Activated CD4-positive, alpha-beta T cell treated with anti-CD3 and anti-CD28 coated beads, Interleukin-2, amount 50 U/mL, for 16 hours (primary cell): ENCODE data around the gene SMYD1.

Experiments
- DNase-seq: peaks from one replicate; pipeline ENCODE4 v3.0.0-alpha.2; 2020

The SMYD1 gene

GRCh38 chr2:88057437-88057844 is 10.2 kb upstream of the SMYD1 start:
- no peak for DNase-seq

GRCh38 chr2:88058191-88058590 is 9.4 kb upstream of the SMYD1 start:
- no peak for DNase-seq

- DNase-seq: peak; percentile 48
These were observed 7.4 kb upstream of the SMYD1 start for GRCh38 chr2:88059979-88060906.

- DNase-seq: no peak
These were observed 6.7 kb upstream of the SMYD1 start for GRCh38 chr2:88060907-88061275.

GRCh38 chr2:88061295-88061694 is 6.3 kb upstream of the SMYD1 start:
- no peak for DNase-seq

- DNase-seq: no peak
These were observed 1.1 kb upstream of the SMYD1 start for GRCh38 chr2:88066543-88066942.

- DNase-seq: no peak
These were observed 436 bp upstream of the SMYD1 start for GRCh38 chr2:88067189-88067588.

GRCh38 chr2:88068044-88068443 is 419 bp downstream of the SMYD1 start:
- DNase-seq: no peak

- DNase-seq: no peak
These were observed 1.5 kb downstream of the SMYD1 start for GRCh38 chr2:88069117-88069516.

- DNase-seq: no peak
These were observed 2.4 kb downstream of the SMYD1 start for GRCh38 chr2:88070055-88070454.

- no peak for DNase-seq
These were observed 3.7 kb downstream of the SMYD1 start for GRCh38 chr2:88071365-88071764.

GRCh38 chr2:88074150-88074549 is 6.5 kb downstream of the SMYD1 start:
- no peak for DNase-seq

- DNase-seq: no peak
These were observed 7.2 kb downstream of the SMYD1 start for GRCh38 chr2:88074854-88075292.

GRCh38 chr2:88077080-88077479 is 9.5 kb downstream of the SMYD1 start:
- no peak for DNase-seq

GRCh38 chr2:88078643-88079172 is 11.1 kb downstream of the SMYD1 start:
- no peak for DNase-seq

GRCh38 chr2:88080545-88080944 is 12.9 kb downstream of the SMYD1 start:
- DNase-seq: no peak

GRCh38 chr2:88081924-88082608 is 14.4 kb downstream of the SMYD1 start:
- DNase-seq: no peak

- no peak for DNase-seq
These were observed 15.2 kb downstream of the SMYD1 start for GRCh38 chr2:88082781-88083180.

- no peak for DNase-seq
These were observed 17.5 kb downstream of the SMYD1 start for GRCh38 chr2:88085099-88085498.

GRCh38 chr2:88085602-88086001 is 18.0 kb downstream of the SMYD1 start:
- DNase-seq: no peak

GRCh38 chr2:88086401-88086800 is 18.8 kb downstream of the SMYD1 start:
- no peak for DNase-seq

- DNase-seq: no peak
These were observed 19.4 kb downstream of the SMYD1 start for GRCh38 chr2:88087073-88087472.

- no peak for DNase-seq
These were observed 20.1 kb downstream of the SMYD1 start for GRCh38 chr2:88087763-88088162.

GRCh38 chr2:88088999-88089398 is 21.4 kb downstream of the SMYD1 start:
- no peak for DNase-seq
